ENCODE data around the gene PSMB3. TPM values are rescaled to one million over a fixed set of nuclear protein-coding genes. Genes with fewer than 3 reads are reported as not detected.

The PSMB3 gene
- polyA plus RNA-seq, 1 donor (not counting 4 experiments of a cell fraction or from before 2014, with no cell fraction given): 294 TPM

DNA sequence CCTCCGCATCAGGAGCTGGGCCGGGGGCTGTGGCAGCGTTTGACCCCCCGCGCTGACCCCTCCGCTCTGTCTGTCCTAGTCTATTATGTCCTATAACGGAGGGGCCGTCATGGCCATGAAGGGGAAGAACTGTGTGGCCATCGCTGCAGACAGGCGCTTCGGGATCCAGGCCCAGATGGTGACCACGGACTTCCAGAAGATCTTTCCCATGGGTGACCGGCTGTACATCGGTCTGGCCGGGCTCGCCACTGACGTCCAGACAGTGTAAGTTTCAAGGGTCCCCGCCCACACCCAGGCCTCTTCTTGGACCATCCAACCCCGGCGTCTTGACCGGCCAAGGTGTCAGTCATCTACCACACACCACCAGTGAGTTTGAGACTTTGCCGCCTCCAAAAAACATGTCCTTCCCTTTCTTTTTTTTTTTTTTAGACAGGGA lies 548 bp downstream of the PSMB3 start:
- Histone ChIP-seq H3K27ac (ENCODE audit: control insufficient read depth, insufficient read depth, low read length) (peak overlapping the region; percentile 84), H3K9me3 (ENCODE audit: control insufficient read depth, low read depth, low read length) (no peaks in the 10 kb centered on the region), H3K9ac (ENCODE audit: control insufficient read depth, extremely low read depth, insufficient read depth, low read length) (peak overlapping the region; percentile 94), H3K4me1 (ENCODE audit: control insufficient read depth, extremely low read depth, insufficient read depth, low read length) (peaks cover 19% of the 10 kb centered on the region), H3K4me2 (ENCODE audit: control insufficient read depth, extremely low read depth, insufficient read depth, low read depth, low read length) (peak overlapping the region; percentile 94), H3K9me1 (ENCODE audit: control insufficient read depth, extremely low read depth, insufficient read depth, low read length) (no peaks in the 10 kb centered on the region), H3K27me3 (ENCODE audit: control insufficient read depth, extremely low read depth, insufficient read depth, low read length) (no peaks in the 10 kb centered on the region), H4K20me1 (ENCODE audit: control insufficient read depth, extremely low read depth, insufficient read depth, low read length) (no peaks in the 10 kb centered on the region), H3K36me3 (ENCODE audit: control insufficient read depth in 2 of 2, extremely low read depth in 1 of 2, insufficient read depth in 2 of 2, low read length in 2 of 2) (peaks cover 2 to 20% of the 10 kb centered on the region in 2 experiments), H3K79me2 (ENCODE audit: control insufficient read depth, insufficient read depth, low read length) (peaks cover 29% of the 10 kb centered on the region), H3K4me3 (ENCODE audit: control insufficient read depth in 2 of 3, extremely low read depth in 1 of 3, insufficient read depth in 2 of 3, low read depth in 1 of 3, low read length in 3 of 3) (peak overlapping the region; percentile 78 to 100 (median 97)), H2AFZ (ENCODE audit: control insufficient read depth, low read length) (peak overlapping the region; percentile 96)
- dilution Hi-C loops (cut with MboI; ENCODE audit: extremely low pct_ligation_motif_present, low sequenced_read_pairs): no loop called here
- DNase-seq (ENCODE audit: low read depth, low spot score) (no peak), FAIRE-seq (no peak)
- TF ChIP-seq EZH2 (IDR thresholded peaks at IDR 0.05; ENCODE audit: low read length) (no peak), CTCF (optimal IDR thresholded peaks at IDR 0.05 in 1 of 3, IDR thresholded peaks at IDR 0.05 in 1 of 3, conservative IDR thresholded peaks at IDR 0.05 in 1 of 3; ENCODE audit: extremely low read depth in 1 of 3, insufficient read depth in 2 of 3, low read length in 3 of 3) (no peak)

- Histone ChIP-seq H2AFZ (ENCODE audit: control insufficient read depth, low read length) (no peak overlapping the region), H3K9me1 (ENCODE audit: control insufficient read depth, extremely low read depth, insufficient read depth, low read length) (no peaks in the 10 kb centered on the region), H3K27me3 (ENCODE audit: control insufficient read depth, extremely low read depth, insufficient read depth, low read length) (no peaks in the 10 kb centered on the region), H3K4me3 (ENCODE audit: control insufficient read depth in 2 of 3, extremely low read depth in 1 of 3, insufficient read depth in 2 of 3, low read depth in 1 of 3, low read length in 3 of 3) (no peak overlapping the region), H3K27ac (ENCODE audit: control insufficient read depth, insufficient read depth, low read length) (no peak overlapping the region), H3K79me2 (ENCODE audit: control insufficient read depth, insufficient read depth, low read length) (no peaks in the 10 kb centered on the region), H3K9ac (ENCODE audit: control insufficient read depth, extremely low read depth, insufficient read depth, low read length) (no peak overlapping the region), H3K4me1 (ENCODE audit: control insufficient read depth, extremely low read depth, insufficient read depth, low read length) (no peaks in the 10 kb centered on the region), H3K4me2 (ENCODE audit: control insufficient read depth, extremely low read depth, insufficient read depth, low read depth, low read length) (no peak overlapping the region), H3K9me3 (ENCODE audit: control insufficient read depth, low read depth, low read length) (no peaks in the 10 kb centered on the region), H4K20me1 (ENCODE audit: control insufficient read depth, extremely low read depth, insufficient read depth, low read length) (no peaks in the 10 kb centered on the region), H3K36me3 (ENCODE audit: control insufficient read depth in 2 of 2, extremely low read depth in 1 of 2, insufficient read depth in 2 of 2, low read length in 2 of 2) (peaks cover 26 to 34% of the 10 kb centered on the region in 2 experiments)
- TF ChIP-seq EZH2 (IDR thresholded peaks at IDR 0.05; ENCODE audit: low read length) (no peak), CTCF (optimal IDR thresholded peaks at IDR 0.05 in 1 of 3, IDR thresholded peaks at IDR 0.05 in 1 of 3, conservative IDR thresholded peaks at IDR 0.05 in 1 of 3; ENCODE audit: extremely low read depth in 1 of 3, insufficient read depth in 2 of 3, low read length in 3 of 3) (peak; percentile 37 to 61 (median 58))
- dilution Hi-C loops (cut with MboI; ENCODE audit: extremely low pct_ligation_motif_present, low sequenced_read_pairs): no loop called here
- DNase-seq (ENCODE audit: low read depth, low spot score): no peak
- FAIRE-seq: no peak
Observed at GRCh38 chr17:38761612-38762011, 9.1 kb downstream of the PSMB3 start.

All from keratinocyte (primary cell).